SJSA1 (cell line): Measurements from ENCODE around the gene EFCAB7. TPM values are rescaled to one million over a fixed set of nuclear protein-coding genes. Genes with fewer than 3 reads are reported as not detected.
"Not testable (repeated sequence)": the region's sequence is repeated elsewhere in the genome, so short reads cannot be mapped to it uniquely, and the experiment has no call there.

ENCODE experiments used
- DNase-seq, 2 experiments: peaks; one replicate each; pipeline ENCODE4 v3.0.0-alpha.2; 2015 to 2020; ENCODE audit warnings: low spot score in 2 of 2, low read depth in 1 of 2
- H3K27ac ChIP-seq: fragments of 250-450 bp; sonication (Bioruptor Pico); 2 replicates; pipeline ENCODE4 v1.5.1; 2020; ENCODE audit warnings: mild to moderate bottlenecking, moderate library complexity
- H3K27me3 ChIP-seq: fragments of 250-450 bp; sonication (Bioruptor Pico); replicated peaks from 2 replicates; pipeline ENCODE4 v1.5.1; 2020; ENCODE audit warnings: mild to moderate bottlenecking, moderate library complexity
- H3K36me3 ChIP-seq: fragments of 250-450 bp; sonication (Bioruptor Pico); 2 replicates; pipeline ENCODE4 v1.5.1; 2020; ENCODE audit warnings: mild to moderate bottlenecking
- H3K4me1 ChIP-seq: fragments of 250-450 bp; sonication (Bioruptor Pico); replicated peaks from 2 replicates; pipeline ENCODE4 v1.6.1; 2021; ENCODE audit warnings: mild to moderate bottlenecking
- H3K4me3 ChIP-seq: fragments of 250-450 bp; sonication (Bioruptor Pico); 2 replicates; pipeline ENCODE4 v1.5.1; 2020; ENCODE audit warnings: mild to moderate bottlenecking
- H3K9me3 ChIP-seq: fragments of 250-450 bp; sonication (Bioruptor Pico); replicated peaks from 2 replicates; pipeline ENCODE4 v1.5.1; 2020; ENCODE audit warnings: mild to moderate bottlenecking
- total RNA-seq: library from RNA; depleted of rRNA; stranded (reverse); fragments of >200 nt; shearing (Covaris generic); gene quantifications from 2 replicates; pipeline ENCODE4 v1.2.3, GENCODE V29; 2014

EFCAB7 gene
- total RNA-seq, 1 experiment from 2014 or later, result 5.4 TPM

DNA sequence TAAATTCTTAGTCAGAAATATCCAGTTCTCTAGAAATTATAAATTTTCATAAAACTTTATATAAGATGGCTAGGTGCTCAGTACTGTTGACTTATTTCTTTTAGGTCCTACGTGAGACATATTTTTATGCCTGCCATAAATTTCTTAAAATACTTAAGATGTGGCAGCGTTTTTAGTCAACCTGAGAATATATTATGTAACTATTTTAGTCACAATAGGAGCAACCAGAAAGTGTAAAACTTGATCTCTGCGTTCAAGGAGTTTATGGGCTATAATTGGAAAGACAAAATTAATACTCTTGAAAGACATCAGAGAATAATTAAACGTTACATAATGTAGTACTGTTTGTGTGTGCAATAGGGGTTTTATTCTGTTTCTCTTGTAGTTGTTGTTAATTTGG lies 45.7 kb downstream of the EFCAB7 start:
- Histone ChIP-seq H3K4me3 (no peak overlapping the region), H3K9me3 (no peaks in the 10 kb centered on the region), H3K27ac (no peak overlapping the region), H3K4me1 (no peaks in the 10 kb centered on the region), H3K27me3 (no peaks in the 10 kb centered on the region), H3K36me3 (no peaks in the 10 kb centered on the region)
- DNase-seq, result no peak

GRCh38 chr1:63569640-63570316 lies 46.5 kb downstream of the EFCAB7 start:
- no peaks in the 10 kb centered on the region for H3K27me3 ChIP-seq
- no peaks in the 10 kb centered on the region for H3K36me3 ChIP-seq
- no peak for DNase-seq
- H3K4me1 ChIP-seq, result no peaks in the 10 kb centered on the region
- no peaks in the 10 kb centered on the region for H3K9me3 ChIP-seq
- no peak overlapping the region for H3K27ac ChIP-seq
- no peak overlapping the region for H3K4me3 ChIP-seq

DNA sequence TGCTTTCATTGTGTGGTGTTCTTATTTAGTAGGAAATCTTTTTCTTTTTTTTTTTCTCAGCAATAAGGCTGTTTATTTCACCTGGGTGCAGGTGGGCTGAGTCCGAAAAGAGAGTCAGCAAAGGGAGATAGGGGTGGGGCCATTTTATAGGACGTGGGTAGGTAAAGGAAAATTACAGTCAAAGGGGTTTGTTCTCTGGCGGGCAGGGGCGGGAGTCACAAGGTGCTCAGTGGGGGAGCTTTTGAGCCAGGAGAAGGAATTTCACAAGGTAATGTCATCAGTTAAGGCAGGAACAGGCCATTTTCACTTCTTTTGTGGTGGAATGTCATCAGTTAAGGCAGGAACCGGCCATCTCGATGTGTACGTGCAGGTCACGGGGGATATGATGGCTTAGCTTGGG lies 49.4 kb downstream of the EFCAB7 start:
- not testable (repeated sequence) for H3K27ac ChIP-seq, H3K9me3 ChIP-seq, H3K4me3 ChIP-seq, H3K27me3 ChIP-seq, H3K4me1 ChIP-seq, DNase-seq, H3K36me3 ChIP-seq

DNA sequence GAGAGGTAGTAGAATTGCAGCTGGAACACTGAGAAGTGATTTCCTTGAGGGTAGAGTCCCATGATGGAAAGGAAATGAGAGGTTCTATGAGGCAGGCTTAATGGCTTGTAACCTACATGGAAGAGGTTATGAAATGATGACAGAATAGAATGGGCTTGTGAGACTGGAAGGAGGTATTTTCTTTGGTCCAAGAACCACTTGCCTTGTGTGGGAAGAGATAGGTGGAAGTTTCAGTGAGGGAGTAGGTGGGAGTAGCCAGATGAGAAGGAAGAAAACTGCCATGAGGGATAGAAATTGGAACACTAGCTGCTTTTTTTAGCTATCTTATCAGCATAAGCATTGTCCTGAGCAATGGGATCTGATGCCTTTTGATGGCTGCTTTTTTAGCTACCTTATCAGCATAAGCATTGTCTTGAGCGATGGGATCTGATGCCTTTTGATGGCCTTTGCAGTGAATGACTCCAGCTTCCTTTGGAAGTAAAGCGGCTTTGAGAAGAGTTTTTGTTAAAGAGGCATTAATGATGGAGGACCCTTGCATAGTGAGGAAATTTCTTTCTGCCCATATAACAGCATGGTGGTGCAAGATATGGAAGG lies 51.0 kb downstream of the EFCAB7 start:
- DNase-seq, H3K36me3 ChIP-seq, H3K4me1 ChIP-seq, H3K4me3 ChIP-seq, H3K27ac ChIP-seq, H3K9me3 ChIP-seq, H3K27me3 ChIP-seq: not testable (repeated sequence)

DNA sequence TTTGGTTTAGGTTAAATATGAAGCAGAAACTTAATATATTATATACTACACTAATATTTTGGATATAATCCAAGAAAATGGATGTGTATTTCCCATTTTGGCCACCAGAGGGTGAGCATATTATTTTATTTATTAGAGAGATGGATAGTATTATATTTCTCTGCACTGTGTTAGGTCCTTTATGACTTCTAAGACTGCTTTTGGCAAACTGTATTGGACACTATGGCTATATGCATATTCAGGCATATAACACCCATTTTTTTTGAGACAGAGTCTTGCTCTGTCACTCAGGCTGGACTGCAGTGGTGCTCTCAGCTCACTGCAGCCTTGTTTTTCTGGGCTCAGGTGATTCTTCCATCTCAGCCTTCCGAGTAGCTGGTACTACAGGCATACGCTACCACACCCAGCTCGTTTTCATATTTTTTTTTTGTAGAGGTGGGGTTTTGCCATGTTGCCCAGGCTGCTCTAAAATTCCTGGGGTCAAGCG lies 52.1 kb downstream of the EFCAB7 start:
- Histone ChIP-seq H3K4me3 (no peak overlapping the region), H3K36me3 (no peaks in the 10 kb centered on the region), H3K27ac (no peak overlapping the region), H3K9me3 (no peaks in the 10 kb centered on the region), H3K27me3 (no peaks in the 10 kb centered on the region), H3K4me1 (no peaks in the 10 kb centered on the region)
- peak in 1 of 2 experiments; percentile 32 for DNase-seq

- not testable (repeated sequence) for H3K36me3 ChIP-seq, H3K27me3 ChIP-seq, H3K9me3 ChIP-seq, H3K4me1 ChIP-seq, DNase-seq, H3K27ac ChIP-seq, H3K4me3 ChIP-seq
Observed at GRCh38 chr1:63586326-63586725, 63.0 kb downstream of the EFCAB7 start.

GRCh38 chr1:63590166-63590560 lies 66.8 kb downstream of the EFCAB7 start:
- no peak overlapping the region for H3K27ac ChIP-seq
- no peak overlapping the region for H3K4me3 ChIP-seq
- no peaks in the 10 kb centered on the region; the same call in 1 of the 2 replicates for H3K36me3 ChIP-seq
- H3K9me3 ChIP-seq, result no peaks in the 10 kb centered on the region
- H3K4me1 ChIP-seq, result peaks cover 5% of the 10 kb centered on the region
- no peaks in the 10 kb centered on the region for H3K27me3 ChIP-seq
- DNase-seq, result no peak

- H3K27me3 ChIP-seq, result no peaks in the 10 kb centered on the region
- peaks cover 5% of the 10 kb centered on the region for H3K4me1 ChIP-seq
- H3K9me3 ChIP-seq, result no peaks in the 10 kb centered on the region
- DNase-seq, result no peak
- H3K36me3 ChIP-seq, result no peaks in the 10 kb centered on the region; the same call in 1 of the 2 replicates
- H3K27ac ChIP-seq, result no peak overlapping the region; the same call in 1 of the 2 replicates
- peak overlapping the region; percentile 82 for H3K4me3 ChIP-seq
Observed at GRCh38 chr1:63592536-63593302, 69.4 kb downstream of the EFCAB7 start.

DNA sequence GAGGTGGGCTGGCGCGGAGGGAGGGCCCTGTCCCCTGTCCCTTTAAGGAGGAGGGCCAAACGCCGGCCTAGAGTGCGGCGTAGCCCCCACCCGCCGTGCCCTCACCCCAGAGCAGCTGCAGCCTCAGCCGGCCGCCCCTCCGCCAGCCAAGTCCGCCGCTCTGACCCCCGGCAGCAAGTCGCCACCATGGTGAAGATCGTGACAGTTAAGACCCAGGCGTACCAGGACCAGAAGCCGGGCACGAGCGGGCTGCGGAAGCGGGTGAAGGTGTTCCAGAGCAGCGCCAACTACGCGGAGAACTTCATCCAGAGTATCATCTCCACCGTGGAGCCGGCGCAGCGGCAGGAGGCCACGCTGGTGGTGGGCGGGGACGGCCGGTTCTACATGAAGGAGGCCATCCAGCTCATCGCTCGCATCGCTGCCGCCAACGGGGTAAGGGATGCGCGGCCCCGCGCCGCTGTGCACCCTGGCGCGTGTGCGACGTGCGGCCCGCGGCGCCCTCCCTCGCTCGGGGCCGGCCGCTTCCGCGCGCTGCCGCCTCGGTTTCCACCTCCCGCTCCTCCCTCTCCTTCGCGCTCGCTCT lies 70.1 kb downstream of the EFCAB7 start, which contains the start of gene PGM1:
TSS of gene PGM1 (plus strand) at position 109 of the 583 bp plus-strand sequence. CDS start at position 187, 78 bp downstream.
- DNase-seq, result peak; percentile 73 to 81
- Histone ChIP-seq H3K4me3 (peak within 1 kb of the TSS; percentile 82), H3K9me3 (no peaks in the 10 kb centered on the region), H3K4me1 (peaks cover 5% of the 10 kb centered on the region), H3K36me3 (no peaks in the 10 kb centered on the region; the same call in 1 of the 2 replicates), H3K27ac (peak within 1 kb of the TSS; percentile 32; the same call in 1 of the 2 replicates), H3K27me3 (no peaks in the 10 kb centered on the region)

DNA sequence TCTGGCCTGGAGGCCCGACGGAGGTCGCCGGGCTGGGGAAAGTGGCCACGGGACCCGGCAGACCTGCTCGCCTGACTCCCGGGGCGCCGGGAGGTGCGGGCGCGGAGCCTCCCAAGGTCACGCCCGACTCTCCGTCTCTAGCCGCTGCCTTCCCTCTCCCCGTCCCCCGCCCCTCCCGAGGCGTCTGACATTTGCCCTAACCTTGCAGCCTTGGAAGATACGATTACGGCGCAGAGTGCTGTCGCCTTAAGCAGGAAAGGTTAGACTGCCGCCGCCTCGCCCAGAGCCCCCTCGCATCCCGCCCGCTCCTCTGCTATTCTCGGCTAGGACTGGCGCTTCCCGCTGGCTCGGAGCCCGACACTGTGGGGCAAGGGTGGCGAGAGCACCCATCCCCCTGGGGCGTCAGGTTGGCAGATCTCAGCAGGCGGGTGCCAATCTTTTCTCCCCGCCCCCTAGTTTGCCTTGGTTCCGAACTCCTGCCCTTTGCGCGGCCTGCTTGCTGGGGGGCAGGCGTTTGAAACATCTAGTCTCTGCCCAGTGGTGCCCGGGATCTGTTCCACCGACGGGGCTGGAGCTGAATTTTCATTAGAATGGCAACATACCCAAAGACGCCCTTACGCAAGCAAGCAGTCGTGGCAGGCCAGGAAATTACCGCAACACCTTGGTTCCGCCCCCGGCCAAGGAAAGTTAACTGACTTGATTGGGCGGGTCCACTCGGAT lies 70.7 kb downstream of the EFCAB7 start:
- Histone ChIP-seq H3K4me3 (peak overlapping the region; percentile 82), H3K27ac (peak overlapping the region; percentile 32; the same call in 1 of the 2 replicates), H3K36me3 (no peaks in the 10 kb centered on the region; the same call in 1 of the 2 replicates), H3K4me1 (peaks cover 5% of the 10 kb centered on the region), H3K27me3 (no peaks in the 10 kb centered on the region), H3K9me3 (no peaks in the 10 kb centered on the region)
- peak in 1 of 2 experiments; percentile 45 for DNase-seq

DNA sequence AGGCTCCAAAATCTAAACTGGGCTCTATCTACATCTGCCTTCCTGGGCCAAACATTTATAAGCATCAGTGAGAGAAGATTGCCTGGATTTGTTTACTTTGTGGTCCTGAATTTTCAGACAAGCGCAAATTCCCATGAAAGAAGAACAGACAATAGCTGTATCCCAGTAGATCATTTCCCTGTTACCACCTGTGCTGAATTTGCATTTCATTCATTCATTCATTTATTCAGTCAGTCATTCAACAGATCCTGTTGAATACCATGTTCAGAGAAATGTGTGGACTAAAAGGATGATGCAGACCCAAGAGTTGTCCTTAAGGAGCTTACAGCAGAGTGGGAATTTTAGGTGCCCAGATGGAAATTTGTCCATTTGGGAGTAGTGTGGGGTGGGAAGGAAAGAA lies 72.1 kb downstream of the EFCAB7 start:
- no peak overlapping the region for H3K4me3 ChIP-seq
- H3K4me1 ChIP-seq, result peaks cover 12% of the 10 kb centered on the region
- no peaks in the 10 kb centered on the region for H3K27me3 ChIP-seq
- no peaks in the 10 kb centered on the region; the same call in 1 of the 2 replicates for H3K36me3 ChIP-seq
- no peak overlapping the region for H3K27ac ChIP-seq
- H3K9me3 ChIP-seq, result no peaks in the 10 kb centered on the region
- DNase-seq, result no peak

- no peak overlapping the region for H3K27ac ChIP-seq
- no peaks in the 10 kb centered on the region for H3K27me3 ChIP-seq
- DNase-seq, result no peak
- no peaks in the 10 kb centered on the region; the same call in 1 of the 2 replicates for H3K36me3 ChIP-seq
- H3K4me3 ChIP-seq, result no peak overlapping the region
- H3K9me3 ChIP-seq, result no peaks in the 10 kb centered on the region
- peaks cover 8% of the 10 kb centered on the region for H3K4me1 ChIP-seq
Observed at GRCh38 chr1:63599799-63600198, 76.5 kb downstream of the EFCAB7 start.

DNA sequence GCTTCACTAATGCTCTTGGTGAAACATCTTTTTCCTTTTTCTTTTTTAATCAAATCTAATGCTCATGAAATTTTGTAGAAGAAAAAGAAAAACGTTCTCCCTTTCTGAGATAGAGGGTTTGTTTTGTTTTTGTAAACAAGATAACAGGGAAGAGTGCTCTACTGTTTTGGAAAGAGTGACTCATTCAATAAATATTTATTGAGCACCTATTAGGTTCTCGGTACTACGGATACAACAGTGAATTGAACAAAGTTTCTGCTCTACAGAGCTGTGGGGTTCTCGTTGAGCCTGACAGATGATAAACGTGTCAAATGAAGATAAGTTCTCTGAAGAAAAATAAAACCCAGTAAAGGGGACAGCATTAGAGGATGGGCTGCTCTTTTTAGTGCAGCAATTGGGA lies 76.9 kb downstream of the EFCAB7 start:
- DNase-seq, result no peak
- no peak overlapping the region for H3K4me3 ChIP-seq
- H3K9me3 ChIP-seq, result no peaks in the 10 kb centered on the region
- no peaks in the 10 kb centered on the region for H3K27me3 ChIP-seq
- H3K27ac ChIP-seq, result no peak overlapping the region
- no peaks in the 10 kb centered on the region; the same call in 1 of the 2 replicates for H3K36me3 ChIP-seq
- H3K4me1 ChIP-seq, result peaks cover 8% of the 10 kb centered on the region
